Measurements from ENCODE around the gene PDIA6.

Gene PDIA6

GRCh38 chr2:10738192-10738591 lies 74.4 kb downstream of the PDIA6 start:
- no peak for ATAC-seq
- TF ChIP-seq PATZ1 (CRISPR knock-in tag; IDR thresholded peaks at IDR 0.05; ENCODE audit: borderline replicate concordance) (no peak), TOX (CRISPR knock-in tag; IDR thresholded peaks at IDR 0.05; ENCODE audit: borderline replicate concordance) (no peak), ZFP3 (CRISPR knock-in tag; IDR thresholded peaks at IDR 0.05) (no peak), ZC3H10 (CRISPR knock-in tag; IDR thresholded peaks at IDR 0.05) (no peak), GLIS3 (CRISPR knock-in tag; IDR thresholded peaks at IDR 0.05) (no peak), SNAI2 (CRISPR knock-in tag; IDR thresholded peaks at IDR 0.05) (no peak), TSHZ2 (CRISPR knock-in tag; IDR thresholded peaks at IDR 0.05) (no peak), POU6F1 (CRISPR knock-in tag; IDR thresholded peaks at IDR 0.05; ENCODE audit: borderline replicate concordance, low read depth) (no peak), ZFP30 (CRISPR knock-in tag; IDR thresholded peaks at IDR 0.05) (no peak), RARB (CRISPR knock-in tag; IDR thresholded peaks at IDR 0.05) (no peak), BACH2 (CRISPR knock-in tag; IDR thresholded peaks at IDR 0.05; ENCODE audit: borderline replicate concordance) (no peak), CSDC2 (CRISPR knock-in tag; IDR thresholded peaks at IDR 0.05) (no peak), PPARA (CRISPR knock-in tag; IDR thresholded peaks at IDR 0.05; ENCODE audit: borderline replicate concordance) (no peak)

- TF ChIP-seq CSRNP3 (CRISPR knock-in tag; IDR thresholded peaks at IDR 0.05) (no peak), ESRRG (CRISPR knock-in tag; IDR thresholded peaks at IDR 0.05) (no peak), CREB5 (CRISPR knock-in tag; IDR thresholded peaks at IDR 0.05; ENCODE audit: low read depth) (no peak), OSR1 (CRISPR knock-in tag; IDR thresholded peaks at IDR 0.05) (no peak), ARNTL (CRISPR knock-in tag; IDR thresholded peaks at IDR 0.05; ENCODE audit: borderline replicate concordance, low read depth) (no peak), RARB (CRISPR knock-in tag; IDR thresholded peaks at IDR 0.05) (no peak), GLIS3 (CRISPR knock-in tag; IDR thresholded peaks at IDR 0.05) (no peak)
- ATAC-seq: no peak
Observed at GRCh38 chr2:10733980-10734379, 78.6 kb downstream of the PDIA6 start.

- no peak; the same call in 1 of the 3 replicates for ATAC-seq
- TF ChIP-seq BACH2 (CRISPR knock-in tag; IDR thresholded peaks at IDR 0.05; ENCODE audit: borderline replicate concordance) (no peak), PATZ1 (CRISPR knock-in tag; IDR thresholded peaks at IDR 0.05; ENCODE audit: borderline replicate concordance) (no peak)
Observed at GRCh38 chr2:10733566-10733925, 79.0 kb downstream of the PDIA6 start.

Measured in SK-N-SH treated with all-trans-retinoic acid at 6 μM for 48 hours (cell line).